IPS-15b (cell line): ENCODE results near the gene BRMS1.

Experiments
- H3K27me3 ChIP-seq: one replicate; pipeline ENCODE4 v1.6.1; 2013; ENCODE audit warnings: low read length; ENCODE audit not compliant: control insufficient read depth, insufficient read depth
- H3K36me3 ChIP-seq: one replicate; pipeline ENCODE4 v1.6.1; 2013; ENCODE audit warnings: low read length; ENCODE audit not compliant: control insufficient read depth, insufficient read depth
- H3K4me1 ChIP-seq: one replicate; pipeline ENCODE4 v1.6.1; 2013; ENCODE audit warnings: mild to moderate bottlenecking, low read length; ENCODE audit not compliant: control insufficient read depth, insufficient read depth
- H3K4me3 ChIP-seq: one replicate; pipeline ENCODE4 v1.5.1; 2013; ENCODE audit warnings: low read depth, low read length
- H3K9ac ChIP-seq: one replicate; pipeline ENCODE4 v1.6.1; 2013; ENCODE audit warnings: low read depth, mild to moderate bottlenecking, low read length
- H3K9me3 ChIP-seq: one replicate; pipeline ENCODE4 v1.6.1; 2013; ENCODE audit warnings: mild to moderate bottlenecking, low read length; ENCODE audit not compliant: control insufficient read depth, insufficient read depth

The BRMS1 gene

GRCh38 chr11:66332371-66333219 lies 12.3 kb downstream of the BRMS1 start:
- H3K27me3 ChIP-seq: no peaks in the 10 kb centered on the region

GRCh38 chr11:66331542-66332370 lies 13.1 kb downstream of the BRMS1 start:
- Histone ChIP-seq H3K27me3 (no peaks in the 10 kb centered on the region), H3K9me3 (no peaks in the 10 kb centered on the region), H3K36me3 (no peaks in the 10 kb centered on the region), H3K4me3 (no peak overlapping the region), H3K9ac (no peak overlapping the region), H3K4me1 (peaks cover 4% of the 10 kb centered on the region)

More at GRCh38 chr11:66332371-66333219, 12.3 kb downstream of the BRMS1 start:
- Histone ChIP-seq H3K4me1 (peaks cover 6% of the 10 kb centered on the region), H3K9me3 (no peaks in the 10 kb centered on the region), H3K9ac (no peak overlapping the region), H3K4me3 (no peak overlapping the region), H3K36me3 (peaks cover 2% of the 10 kb centered on the region)

GRCh38 chr11:66330931-66331330 lies 14.0 kb downstream of the BRMS1 start:
- Histone ChIP-seq H3K9me3 (no peaks in the 10 kb centered on the region), H3K9ac (no peak overlapping the region), H3K4me1 (peaks cover 5% of the 10 kb centered on the region), H3K27me3 (no peaks in the 10 kb centered on the region), H3K36me3 (no peaks in the 10 kb centered on the region), H3K4me3 (no peak overlapping the region)

- no peaks in the 10 kb centered on the region for H3K9me3 ChIP-seq
- H3K4me1 ChIP-seq: peaks cover 6% of the 10 kb centered on the region
- H3K27me3 ChIP-seq: no peaks in the 10 kb centered on the region
- no peaks in the 10 kb centered on the region for H3K36me3 ChIP-seq
- H3K9ac ChIP-seq: no peak overlapping the region
- no peak overlapping the region for H3K4me3 ChIP-seq
Measured at GRCh38 chr11:66329165-66329673, 15.7 kb downstream of the BRMS1 start.

- Histone ChIP-seq H3K4me1 (peaks cover 6% of the 10 kb centered on the region), H3K27me3 (no peaks in the 10 kb centered on the region), H3K9ac (no peak overlapping the region), H3K36me3 (no peaks in the 10 kb centered on the region), H3K4me3 (peak overlapping the region; percentile 26), H3K9me3 (no peaks in the 10 kb centered on the region)
Measured at GRCh38 chr11:66328302-66329144, 16.4 kb downstream of the BRMS1 start.

GRCh38 chr11:66328031-66328301 lies 16.9 kb downstream of the BRMS1 start:
- peaks cover 6% of the 10 kb centered on the region for H3K4me1 ChIP-seq
- no peak overlapping the region for H3K9ac ChIP-seq

GRCh38 chr11:66327171-66328030 lies 17.5 kb downstream of the BRMS1 start:
- H3K4me1 ChIP-seq: peaks cover 6% of the 10 kb centered on the region
- no peaks in the 10 kb centered on the region for H3K36me3 ChIP-seq
- H3K27me3 ChIP-seq: no peaks in the 10 kb centered on the region
- no peak overlapping the region for H3K4me3 ChIP-seq
- no peaks in the 10 kb centered on the region for H3K9me3 ChIP-seq
- no peak overlapping the region for H3K9ac ChIP-seq

More at GRCh38 chr11:66328031-66328301, 16.9 kb downstream of the BRMS1 start:
- Histone ChIP-seq H3K9me3 (no peaks in the 10 kb centered on the region), H3K27me3 (no peaks in the 10 kb centered on the region), H3K36me3 (no peaks in the 10 kb centered on the region), H3K4me3 (no peak overlapping the region)

- no peaks in the 10 kb centered on the region for H3K9me3 ChIP-seq
- no peak overlapping the region for H3K4me3 ChIP-seq
- no peaks in the 10 kb centered on the region for H3K36me3 ChIP-seq
- peaks cover 6% of the 10 kb centered on the region for H3K4me1 ChIP-seq
- H3K27me3 ChIP-seq: no peaks in the 10 kb centered on the region
- H3K9ac ChIP-seq: no peak overlapping the region
Measured at GRCh38 chr11:66326261-66327111, 18.4 kb downstream of the BRMS1 start.

GRCh38 chr11:66325263-66325671 lies 19.6 kb downstream of the BRMS1 start:
- H3K27me3 ChIP-seq: no peaks in the 10 kb centered on the region
- peak overlapping the region; percentile 37 for H3K9ac ChIP-seq
- H3K9me3 ChIP-seq: no peaks in the 10 kb centered on the region
- no peak overlapping the region for H3K4me3 ChIP-seq
- no peaks in the 10 kb centered on the region for H3K36me3 ChIP-seq
- H3K4me1 ChIP-seq: peaks cover 6% of the 10 kb centered on the region

- Histone ChIP-seq H3K4me3 (no peak overlapping the region), H3K9me3 (no peaks in the 10 kb centered on the region), H3K36me3 (no peaks in the 10 kb centered on the region), H3K4me1 (peaks cover 6% of the 10 kb centered on the region), H3K9ac (peak overlapping the region; percentile 37), H3K27me3 (no peaks in the 10 kb centered on the region)
Measured at GRCh38 chr11:66324664-66325063, 20.2 kb downstream of the BRMS1 start.
